GM21381 (cell line): Measurements from ENCODE around the gene ATRNL1.

ENCODE experiments used
- ATAC-seq: cut with Tn5 transposase; IDR thresholded peaks from one replicate; pipeline ENCODE4 v1.9.1; 2021; ENCODE audit warnings: mild to moderate bottlenecking, moderate library complexity; ENCODE audit not compliant: unreplicated experiment

The ATRNL1 gene, protein sequence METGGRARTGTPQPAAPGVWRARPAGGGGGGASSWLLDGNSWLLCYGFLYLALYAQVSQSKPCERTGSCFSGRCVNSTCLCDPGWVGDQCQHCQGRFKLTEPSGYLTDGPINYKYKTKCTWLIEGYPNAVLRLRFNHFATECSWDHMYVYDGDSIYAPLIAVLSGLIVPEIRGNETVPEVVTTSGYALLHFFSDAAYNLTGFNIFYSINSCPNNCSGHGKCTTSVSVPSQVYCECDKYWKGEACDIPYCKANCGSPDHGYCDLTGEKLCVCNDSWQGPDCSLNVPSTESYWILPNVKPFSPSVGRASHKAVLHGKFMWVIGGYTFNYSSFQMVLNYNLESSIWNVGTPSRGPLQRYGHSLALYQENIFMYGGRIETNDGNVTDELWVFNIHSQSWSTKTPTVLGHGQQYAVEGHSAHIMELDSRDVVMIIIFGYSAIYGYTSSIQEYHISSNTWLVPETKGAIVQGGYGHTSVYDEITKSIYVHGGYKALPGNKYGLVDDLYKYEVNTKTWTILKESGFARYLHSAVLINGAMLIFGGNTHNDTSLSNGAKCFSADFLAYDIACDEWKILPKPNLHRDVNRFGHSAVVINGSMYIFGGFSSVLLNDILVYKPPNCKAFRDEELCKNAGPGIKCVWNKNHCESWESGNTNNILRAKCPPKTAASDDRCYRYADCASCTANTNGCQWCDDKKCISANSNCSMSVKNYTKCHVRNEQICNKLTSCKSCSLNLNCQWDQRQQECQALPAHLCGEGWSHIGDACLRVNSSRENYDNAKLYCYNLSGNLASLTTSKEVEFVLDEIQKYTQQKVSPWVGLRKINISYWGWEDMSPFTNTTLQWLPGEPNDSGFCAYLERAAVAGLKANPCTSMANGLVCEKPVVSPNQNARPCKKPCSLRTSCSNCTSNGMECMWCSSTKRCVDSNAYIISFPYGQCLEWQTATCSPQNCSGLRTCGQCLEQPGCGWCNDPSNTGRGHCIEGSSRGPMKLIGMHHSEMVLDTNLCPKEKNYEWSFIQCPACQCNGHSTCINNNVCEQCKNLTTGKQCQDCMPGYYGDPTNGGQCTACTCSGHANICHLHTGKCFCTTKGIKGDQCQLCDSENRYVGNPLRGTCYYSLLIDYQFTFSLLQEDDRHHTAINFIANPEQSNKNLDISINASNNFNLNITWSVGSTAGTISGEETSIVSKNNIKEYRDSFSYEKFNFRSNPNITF (N-terminal part only)

GRCh38 chr10:115093286-115093775 is at the start of gene ATRNL1:
Gene ATRNL1, plus strand, starts transcription at chr10:115093365. Its CDS starts 386 bp downstream, at chr10:115093751.
- peak; percentile 65 for ATAC-seq

DNA sequence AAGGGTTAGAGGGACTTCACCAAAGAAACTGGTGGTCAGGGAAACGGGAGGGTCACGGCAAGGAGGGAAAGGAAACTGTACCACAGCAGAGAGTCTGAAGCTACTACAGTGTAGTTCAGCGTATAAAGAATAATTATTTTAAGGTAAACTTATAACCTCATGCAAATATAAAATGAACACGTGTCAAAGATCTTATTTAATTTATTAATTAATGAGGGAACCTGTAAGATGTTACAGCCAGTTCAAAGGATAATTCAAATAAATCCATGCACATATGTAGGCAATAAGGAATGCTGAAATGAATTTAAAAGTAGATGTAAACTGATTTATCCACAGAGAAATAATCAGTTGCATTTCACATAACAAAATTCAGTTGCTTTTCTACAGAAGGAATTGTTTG is 49.4 kb upstream of the ATRNL1 start:
- no peak for ATAC-seq

DNA sequence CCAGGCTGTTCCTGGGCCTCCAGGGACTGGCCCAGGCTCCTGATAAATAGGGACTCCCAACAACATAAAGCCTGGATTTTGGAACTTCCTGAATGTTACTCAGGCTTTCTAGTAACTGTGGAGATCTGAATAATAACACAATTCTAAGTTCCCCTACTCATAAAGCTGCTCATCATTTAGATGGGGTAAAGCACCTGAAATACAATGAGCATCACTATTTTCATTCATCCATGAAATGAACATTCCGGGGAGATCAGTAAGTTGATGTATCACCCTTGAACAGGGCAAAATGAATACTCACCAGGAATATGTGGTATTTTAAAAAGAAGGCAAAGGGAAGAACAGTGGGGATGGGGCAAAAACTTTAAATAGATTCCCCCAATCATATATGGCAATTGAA is 48.3 kb upstream of the ATRNL1 start:
- no peak for ATAC-seq

- no peak for ATAC-seq
Observed at GRCh38 chr10:115045499-115045898, 47.7 kb upstream of the ATRNL1 start.

- ATAC-seq = no peak
Observed at GRCh38 chr10:115046686-115047236, 46.4 kb upstream of the ATRNL1 start.

DNA sequence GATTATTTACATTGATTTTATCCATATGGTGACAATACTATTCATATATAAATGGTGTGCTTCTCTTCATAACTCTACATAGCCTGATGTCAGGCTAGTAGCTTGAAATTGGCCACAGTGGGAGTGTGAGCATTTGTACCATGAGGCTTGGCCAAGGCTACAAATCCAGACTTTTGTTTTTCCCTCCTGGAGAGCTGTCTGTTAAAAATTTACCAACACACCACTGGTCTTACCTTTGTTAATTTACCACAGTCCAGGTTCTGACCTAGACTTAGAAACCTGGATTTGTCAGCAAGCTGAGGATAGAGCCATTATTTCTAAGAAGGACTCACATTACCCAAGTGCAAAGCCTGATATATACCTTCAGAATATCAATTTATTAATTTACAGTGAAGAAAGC is 45.5 kb upstream of the ATRNL1 start:
- ATAC-seq = no peak

- ATAC-seq = no peak
Observed at GRCh38 chr10:115049318-115049717, 43.8 kb upstream of the ATRNL1 start.

GRCh38 chr10:115049960-115050359 is 43.2 kb upstream of the ATRNL1 start:
- no peak for ATAC-seq

GRCh38 chr10:115050375-115051010 is 42.7 kb upstream of the ATRNL1 start:
- ATAC-seq = no peak

DNA sequence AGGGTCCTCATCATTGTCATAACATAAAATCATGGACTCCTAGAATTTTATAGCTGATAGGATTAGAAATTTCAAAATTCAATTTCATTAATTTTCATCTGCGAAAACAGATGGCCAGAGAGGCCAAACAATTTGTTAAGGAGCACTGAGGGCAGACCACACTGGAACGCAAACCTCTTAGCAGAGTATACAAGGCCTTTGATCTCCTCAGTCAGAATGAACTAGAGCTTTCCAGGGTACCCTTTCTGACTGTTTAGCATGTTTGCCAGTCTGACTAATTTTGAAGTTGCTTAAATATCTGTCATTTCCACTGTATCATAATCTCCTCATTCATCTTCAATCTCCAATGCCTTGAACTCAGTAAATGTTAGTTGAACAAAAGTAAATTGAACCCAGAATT is 41.9 kb upstream of the ATRNL1 start:
- no peak for ATAC-seq

- no peak for ATAC-seq
Observed at GRCh38 chr10:115052226-115052625, 40.9 kb upstream of the ATRNL1 start.

GRCh38 chr10:115052728-115053127 is 40.4 kb upstream of the ATRNL1 start:
- no peak for ATAC-seq

DNA sequence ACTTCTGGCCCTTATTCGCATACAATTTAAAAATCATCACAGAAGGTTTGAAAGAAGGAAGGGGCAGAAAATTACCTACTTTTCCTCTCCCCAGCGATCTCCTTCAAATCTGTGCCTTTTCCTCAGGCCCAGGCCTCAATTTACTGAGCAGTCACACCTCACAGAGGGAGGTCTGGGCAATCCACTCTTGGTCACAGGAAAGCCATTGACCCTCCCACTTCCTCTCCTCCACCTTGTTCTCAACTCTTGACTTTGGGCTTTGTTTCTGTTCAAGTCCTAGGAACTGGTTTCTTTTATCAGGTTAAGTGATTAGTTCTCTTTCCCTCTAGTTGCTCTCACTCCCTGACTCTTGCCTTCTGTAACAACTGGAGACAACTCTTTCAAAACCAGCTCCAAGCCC is 37.0 kb upstream of the ATRNL1 start:
- no peak for ATAC-seq

DNA sequence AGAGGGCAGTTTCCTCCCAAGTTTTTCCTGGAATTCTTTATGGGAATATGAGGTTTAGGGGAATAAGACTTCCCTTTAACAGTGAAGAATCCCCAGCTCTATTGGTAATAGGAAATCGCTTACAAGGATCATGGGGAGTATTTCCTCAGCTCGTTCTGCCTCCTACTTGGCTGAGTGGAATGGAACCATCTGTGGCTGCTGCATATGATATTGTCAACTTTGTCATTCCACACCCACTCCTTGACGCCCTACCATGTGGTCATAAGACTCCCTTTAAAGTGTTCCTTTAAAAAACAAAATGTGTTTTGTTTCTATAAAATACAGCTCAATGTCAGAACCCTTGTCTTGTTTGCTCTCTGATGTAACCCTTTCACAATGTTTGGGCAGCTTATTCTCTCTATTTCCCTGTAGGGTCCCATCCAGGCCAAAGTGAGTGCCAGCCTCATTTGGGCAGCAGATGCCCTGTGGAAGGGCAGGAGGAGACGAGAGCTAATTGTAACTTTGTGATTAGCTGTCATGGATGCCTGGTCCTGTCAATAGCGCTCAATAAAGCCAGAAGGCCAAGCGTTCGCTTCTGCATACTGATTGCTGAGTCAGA is 33.8 kb upstream of the ATRNL1 start:
- ATAC-seq = no peak

- no peak for ATAC-seq
Observed at GRCh38 chr10:115063701-115064658, 29.2 kb upstream of the ATRNL1 start.

- ATAC-seq = no peak
Observed at GRCh38 chr10:115065801-115066200, 27.4 kb upstream of the ATRNL1 start.

DNA sequence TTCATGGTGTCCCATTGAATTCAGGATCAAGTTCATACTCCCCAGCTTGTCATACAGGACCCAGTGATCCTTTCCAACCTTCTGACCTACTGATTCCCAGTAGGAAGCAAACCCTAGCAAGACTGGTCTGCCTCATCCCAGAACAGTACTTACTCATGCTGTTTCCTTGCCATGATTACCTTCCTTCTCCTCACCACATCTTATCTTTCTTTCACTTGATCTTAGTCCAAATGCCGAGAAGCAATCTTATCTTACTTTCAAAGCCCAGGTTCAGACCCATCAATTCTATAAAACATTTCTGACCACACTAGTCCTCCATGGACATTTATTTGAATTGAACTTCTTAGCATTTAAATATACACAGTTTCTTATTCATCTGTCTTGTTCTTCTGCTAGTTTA is 26.6 kb upstream of the ATRNL1 start:
- no peak for ATAC-seq

DNA sequence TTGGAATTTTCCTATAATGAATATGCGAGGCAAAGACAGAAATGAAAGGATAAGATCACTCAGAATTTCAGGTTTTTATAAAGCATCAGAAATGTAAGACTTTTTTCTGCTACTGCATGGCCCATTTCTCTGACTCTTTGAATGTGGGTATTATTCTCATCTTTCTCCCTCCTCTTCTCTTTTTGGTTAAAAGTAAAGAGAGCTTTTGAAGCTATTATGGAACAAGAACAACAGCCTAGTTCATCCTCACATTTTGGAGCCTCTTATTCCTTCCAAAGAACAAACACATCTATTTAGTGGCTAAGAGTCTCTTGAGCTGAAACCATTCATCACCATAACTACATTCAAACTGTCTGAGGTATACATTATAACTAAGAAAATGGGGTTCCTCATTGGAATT is 19.4 kb upstream of the ATRNL1 start:
- no peak for ATAC-seq

- no peak for ATAC-seq
Observed at GRCh38 chr10:115082506-115082905, 10.7 kb upstream of the ATRNL1 start.
